Kasumi-1 (cell line): ENCODE measurements around the gene RILPL2.
"Not testable (repeated sequence)": the region's sequence is repeated elsewhere in the genome, so short reads cannot be mapped to it uniquely, and the experiment has no call there.

Source experiments
- DNase-seq, 2 experiments: peaks; one replicate each; lab custom pipeline; 2025; lab: John Stamatoyannopoulos, UW

Gene RILPL2

GRCh38 chr12:123384318-123384993, 52.0 kb downstream of the RILPL2 start:
- no peak for DNase-seq

DNA sequence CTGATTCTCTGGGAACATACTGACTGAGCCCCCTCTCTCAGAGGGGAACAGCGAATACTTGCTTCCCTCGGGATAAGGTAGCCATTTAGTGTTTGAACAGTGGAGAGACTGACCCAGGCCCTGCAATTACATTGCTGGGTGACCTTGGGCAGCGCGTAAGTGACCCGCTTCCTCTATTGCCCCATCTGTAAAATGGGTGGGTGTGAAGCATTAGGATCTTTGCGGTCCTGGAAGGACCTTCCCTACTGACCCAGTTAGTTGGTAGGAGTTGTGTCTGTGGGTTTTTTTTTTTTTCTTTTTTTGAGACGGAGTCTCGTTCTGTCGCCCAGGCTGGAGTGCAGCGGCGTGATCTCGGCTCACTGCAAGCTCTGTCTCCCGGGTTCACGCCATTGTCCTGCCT, 53.8 kb downstream of the RILPL2 start:
- no peak for DNase-seq

DNA sequence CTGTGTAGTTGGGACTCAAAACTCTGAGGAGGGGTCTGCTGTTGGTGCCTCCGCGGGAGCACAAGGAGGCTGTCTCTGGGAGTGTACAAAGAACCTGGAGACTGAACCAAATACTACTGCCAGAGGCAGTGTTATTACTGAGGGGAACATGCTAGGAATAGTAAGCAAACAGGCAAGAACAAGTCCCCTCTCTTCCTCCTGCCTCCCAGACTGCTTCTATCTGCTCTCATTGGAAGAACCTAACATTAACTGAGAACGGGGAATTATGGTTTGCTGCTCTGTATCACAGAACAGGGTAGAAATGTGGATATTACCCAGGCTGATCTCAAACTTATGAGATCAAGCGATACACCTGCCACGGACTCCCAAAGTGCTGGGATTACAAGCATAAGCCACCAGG, 57.1 kb downstream of the RILPL2 start:
- DNase-seq: no peak

- DNase-seq: not testable (repeated sequence)
These were observed 64.1 kb downstream of the RILPL2 start for GRCh38 chr12:123372415-123372814.

DNA sequence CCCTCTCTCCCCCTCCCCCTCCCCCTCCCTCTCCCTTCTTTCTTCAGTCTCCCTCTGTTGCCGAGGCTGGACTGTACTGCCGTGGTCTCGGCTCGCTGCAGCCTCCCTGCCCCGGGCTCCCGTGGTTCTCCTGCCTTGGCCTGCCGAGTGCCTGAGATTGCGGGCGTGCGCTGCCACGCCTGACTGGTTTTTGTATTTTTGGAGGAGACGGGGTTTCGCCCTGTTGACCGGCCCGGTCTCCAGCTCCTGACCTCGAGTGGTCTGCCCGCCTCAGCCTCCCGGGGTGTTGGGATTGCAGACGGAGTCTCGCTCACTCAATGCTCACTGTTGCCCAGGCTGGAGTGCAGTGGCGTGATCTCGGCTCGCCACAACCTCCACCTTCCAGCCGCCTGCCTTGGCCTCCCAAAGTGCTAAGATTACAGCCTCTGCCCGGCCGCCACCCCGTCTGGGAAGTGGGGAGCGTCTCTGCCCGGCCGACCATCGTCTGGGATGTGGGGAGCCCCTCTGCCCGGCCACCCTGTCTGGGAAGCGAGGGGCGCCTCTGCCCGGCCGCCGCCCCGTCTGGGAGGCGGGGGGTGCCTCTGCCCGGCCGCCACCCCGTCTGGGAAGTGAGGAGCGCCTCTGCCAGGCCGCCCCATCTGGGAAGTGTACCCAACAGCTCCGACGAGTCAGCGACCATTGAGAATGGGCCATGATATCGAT, 64.7 kb downstream of the RILPL2 start:
- not testable (repeated sequence) for DNase-seq

GRCh38 chr12:123369229-123369628, 67.3 kb downstream of the RILPL2 start:
- no peak for DNase-seq

- DNase-seq: not testable (repeated sequence)
These were observed 68.1 kb downstream of the RILPL2 start for GRCh38 chr12:123368431-123368830.

DNA sequence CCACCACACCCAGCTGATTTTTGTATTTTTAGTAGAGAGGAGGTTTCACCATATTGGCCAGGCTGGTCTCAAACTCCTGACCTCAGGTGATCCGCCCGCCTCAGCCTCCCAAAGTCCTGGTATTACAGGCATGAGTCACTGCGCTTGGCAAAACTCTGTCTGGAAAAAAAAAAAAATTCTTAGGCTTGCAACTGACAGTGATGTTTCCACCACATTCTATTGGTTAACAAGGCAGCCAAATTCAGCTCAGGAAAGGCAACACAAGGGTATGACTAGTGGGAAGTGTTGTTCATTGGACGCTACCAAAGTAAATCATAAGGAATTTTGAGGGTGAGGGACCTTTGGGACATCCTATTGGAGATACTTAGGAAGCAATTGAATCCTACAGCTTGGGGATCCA, 69.0 kb downstream of the RILPL2 start:
- DNase-seq: no peak
